SIG-M5 (cell line): ENCODE data around the gene ZNF2.

Experiments
- DNase-seq: peaks from one replicate; lab custom pipeline; 2025; lab: John Stamatoyannopoulos, UW

Gene ZNF2

DNA sequence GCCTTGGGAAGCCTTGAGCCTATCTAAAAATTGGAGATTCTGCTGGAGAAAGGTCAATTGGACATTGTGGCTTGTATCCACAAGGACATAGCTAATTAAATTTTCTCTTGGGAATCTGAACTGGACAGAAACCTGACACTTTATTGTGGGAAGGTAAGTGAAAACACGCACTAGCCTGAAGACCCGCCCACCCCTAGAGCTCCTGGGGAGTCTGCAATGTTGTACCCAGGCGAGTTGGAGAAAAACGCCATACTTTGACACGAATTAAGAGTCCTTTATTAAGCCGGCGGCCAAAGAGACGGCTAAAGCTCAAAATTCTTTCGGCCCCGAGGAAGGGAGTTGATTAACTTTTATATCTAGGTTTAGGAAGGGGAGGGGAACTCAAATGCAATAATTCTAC, 40.5 kb downstream of the ZNF2 start:
- no peak for DNase-seq

DNA sequence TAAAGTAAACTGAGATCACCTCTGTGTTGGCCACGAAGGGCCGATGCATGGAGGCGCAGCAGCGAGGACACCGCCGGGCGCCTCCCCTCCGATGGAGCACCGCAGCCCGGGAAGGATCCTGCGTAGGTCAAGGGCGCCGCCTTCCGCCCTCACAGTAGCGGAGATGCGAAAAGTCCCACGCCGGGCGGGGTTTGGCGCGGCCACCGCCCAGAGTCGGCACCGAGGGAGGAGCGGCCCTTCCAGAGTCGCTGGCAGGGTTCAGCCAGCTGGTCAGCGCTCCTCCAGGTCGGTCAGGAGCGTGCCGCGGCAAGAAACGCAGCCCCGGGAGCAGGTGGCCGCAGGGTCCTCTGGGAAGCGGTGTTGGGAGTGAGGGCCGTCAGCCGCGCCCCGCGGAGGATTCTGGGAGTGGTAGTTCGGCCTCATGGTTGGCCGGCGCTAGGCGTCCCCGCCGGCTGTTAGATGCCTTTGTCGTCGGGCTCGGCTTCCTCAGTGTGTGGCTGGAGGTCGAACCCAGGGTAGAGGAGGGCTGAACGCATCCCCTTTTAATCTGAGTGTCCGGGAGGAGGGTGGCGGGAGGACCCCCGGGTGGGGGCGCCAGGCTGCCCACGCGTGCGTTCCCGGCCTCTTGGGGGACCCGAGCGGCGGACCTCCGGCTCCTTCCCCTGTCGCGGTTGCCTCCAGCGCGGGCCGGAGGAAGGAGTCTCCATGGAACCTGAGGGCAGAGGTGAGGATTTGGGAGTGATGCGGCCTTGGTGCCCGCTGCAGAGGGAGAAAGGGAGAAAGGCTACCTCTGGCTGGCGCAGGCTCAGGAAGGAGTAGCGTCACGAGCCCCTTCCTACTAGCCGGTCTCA, 41.7 kb downstream of the ZNF2 start, which contains the start of gene ZNF892:
Gene ZNF892 (plus strand): TSS at position 411 of the 851 bp plus-strand sequence. CDS start 295 bp downstream, at position 706.
- DNase-seq = no peak

DNA sequence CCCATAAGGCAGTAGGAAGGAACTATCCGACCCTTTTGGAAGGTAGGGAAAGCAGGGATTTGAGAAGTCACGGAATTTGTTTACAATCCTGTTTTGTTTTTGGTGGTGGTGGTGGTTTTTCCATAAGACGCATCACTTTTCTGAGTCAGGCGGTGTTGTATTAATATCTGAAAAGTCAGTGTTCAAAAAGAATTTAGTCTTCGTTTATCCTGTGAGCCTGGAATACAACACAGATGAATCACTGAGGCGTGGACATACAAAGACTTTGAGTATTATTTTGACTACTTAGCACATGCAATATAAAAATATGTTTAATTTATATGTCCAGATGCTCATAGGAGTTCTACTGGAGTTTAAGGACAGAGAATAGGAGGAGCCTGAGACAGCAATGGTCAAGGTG, 42.5 kb downstream of the ZNF2 start:
- no peak for DNase-seq

GRCh38 chr2:95215018-95215612, 49.5 kb downstream of the ZNF2 start:
- DNase-seq = no peak

- no peak for DNase-seq
Measured at GRCh38 chr2:95220449-95220848, 54.8 kb downstream of the ZNF2 start.

DNA sequence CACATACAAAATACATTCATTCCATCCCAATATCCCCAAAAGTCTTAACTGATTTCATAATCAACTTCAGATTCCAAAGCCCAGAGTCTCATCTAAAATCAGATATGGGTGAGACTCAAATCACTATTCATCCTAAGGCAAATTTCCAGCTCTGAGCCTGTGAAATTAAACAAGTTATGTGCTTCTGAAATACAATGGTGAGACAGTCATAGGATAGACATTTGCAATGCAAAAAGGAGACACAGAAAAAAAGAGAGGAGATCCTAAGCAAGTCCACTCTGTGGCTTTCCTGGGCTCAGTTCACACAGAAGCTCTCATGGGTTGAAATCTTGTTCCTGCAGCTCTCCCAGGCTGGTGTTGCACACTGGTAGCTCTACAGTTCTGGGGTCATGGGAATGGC, 60.0 kb downstream of the ZNF2 start:
- DNase-seq = no peak

DNA sequence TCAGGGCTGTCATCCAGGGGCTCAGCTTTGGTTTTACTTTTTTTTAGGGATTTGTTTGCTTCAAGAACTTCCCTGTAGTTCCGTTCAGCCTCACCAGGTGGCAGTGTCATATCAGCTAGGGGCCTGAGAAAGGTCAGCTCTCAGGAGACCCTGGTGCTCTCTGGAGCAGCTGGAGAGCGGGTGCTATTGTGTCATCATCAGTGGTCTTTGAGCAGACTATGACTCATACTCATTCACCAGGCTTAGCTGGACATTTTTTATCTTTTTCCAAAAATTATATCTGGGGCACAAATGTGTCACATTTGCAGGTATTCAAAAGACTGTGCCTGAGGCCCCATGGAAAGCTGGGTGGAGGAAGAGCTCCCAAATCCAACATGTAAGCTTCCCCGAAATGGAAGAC, 66.1 kb downstream of the ZNF2 start:
- no peak for DNase-seq

DNA sequence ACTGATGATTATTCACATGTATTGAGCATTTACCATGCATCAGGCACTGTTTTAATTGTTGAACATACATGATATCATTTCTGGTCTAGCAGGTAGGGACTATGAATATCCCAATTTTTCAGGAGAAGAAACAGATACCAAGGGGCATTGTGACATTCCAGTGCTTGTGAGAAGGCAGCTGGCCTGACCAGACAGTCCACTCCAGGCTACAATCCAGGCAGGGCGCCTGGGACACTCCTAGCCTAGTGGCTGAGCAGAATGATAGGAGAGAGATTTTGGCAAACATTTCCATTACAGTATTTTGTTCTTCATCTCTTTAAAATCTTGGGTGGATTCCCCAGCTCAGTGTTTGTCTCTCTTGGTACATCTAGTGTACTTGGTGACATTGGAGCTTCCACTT, 66.6 kb downstream of the ZNF2 start:
- no peak for DNase-seq
